Stimulated activated CD8-positive, alpha-beta memory T cell treated with anti-CD3 and anti-CD28 coated beads, Interleukin-4, amount 100 ng/mL, for 1 hour (primary cell): Measurements from ENCODE around the gene CKMT1B.
"Not testable (repeated sequence)": the region's sequence is repeated elsewhere in the genome, so short reads cannot be mapped to it uniquely, and the experiment has no call there.

ENCODE experiments used
- DNase-seq, 2 donors: peaks; one replicate each; pipeline ENCODE4 v3.0.0-alpha.2; 2020; ENCODE audit warnings: low read depth in 2 of 2, low spot score in 1 of 2

CKMT1B gene

DNA sequence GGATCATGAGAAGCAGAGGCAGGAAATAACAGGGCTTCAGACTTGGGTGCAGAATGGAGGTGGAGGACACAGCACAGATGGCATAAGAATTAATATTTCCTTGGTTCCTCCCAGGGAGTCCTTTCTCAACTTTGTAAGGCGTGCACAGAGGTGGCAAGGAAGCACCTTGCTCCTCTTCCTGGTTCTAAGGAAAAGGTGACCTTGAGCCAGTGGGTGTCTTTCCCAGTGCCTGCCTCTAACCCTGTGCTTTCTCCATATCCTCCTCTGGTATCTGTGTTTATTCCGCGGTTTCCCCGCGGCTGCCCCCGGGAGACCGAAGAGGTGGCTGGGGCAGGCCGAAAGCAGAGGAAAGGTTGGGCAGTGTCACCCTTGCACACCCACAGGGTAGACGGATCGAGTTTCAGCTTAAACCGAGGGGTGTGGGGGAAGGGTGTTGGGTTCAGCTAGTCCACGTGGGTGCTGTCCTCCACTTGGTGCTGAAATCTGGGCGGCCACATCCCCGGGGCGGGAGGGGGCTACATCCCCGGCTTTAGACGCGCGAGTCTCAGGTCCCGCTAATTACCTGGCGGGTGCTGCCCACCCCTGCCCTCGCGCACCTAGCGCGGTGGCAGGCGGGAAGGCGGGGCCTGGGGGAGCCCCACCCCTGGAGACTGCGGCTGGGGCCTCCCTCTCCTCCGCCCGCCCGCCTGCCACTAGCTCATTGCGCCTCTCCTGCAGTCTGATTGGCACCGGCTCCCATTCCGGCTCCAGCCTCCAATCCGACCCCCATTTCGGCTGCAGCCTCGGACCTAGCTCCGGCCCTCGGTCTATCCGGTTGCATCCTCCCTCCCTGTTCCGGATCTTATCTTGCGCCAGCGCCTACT lies at the start of gene CKMT1B:
Gene CKMT1B (plus strand): TSS at position 700 of the 863 bp plus-strand sequence. CDS start 192 bp downstream, outside the sequence.
- DNase-seq, result not testable (repeated sequence)

DNA sequence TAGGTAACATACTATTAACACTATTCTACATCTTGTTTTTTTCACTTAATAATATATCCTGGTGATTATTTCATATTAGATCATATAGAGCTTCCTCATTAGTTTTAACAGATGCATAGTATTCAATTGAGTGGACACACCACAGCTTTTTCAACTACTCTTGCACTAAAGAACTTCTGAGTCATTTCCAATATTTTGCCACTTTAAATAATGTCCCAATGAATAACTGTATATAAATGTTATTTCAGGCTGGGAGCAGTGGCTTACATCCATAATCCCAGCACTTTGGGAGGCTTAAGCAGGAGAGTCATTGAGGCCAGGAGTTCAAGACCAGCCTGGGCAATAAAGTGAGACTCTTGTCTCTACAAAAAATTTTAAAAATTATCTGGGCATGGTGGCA lies 49.6 kb upstream of the CKMT1B start:
- DNase-seq, result no peak

GRCh38 chr15:43545426-43545825 lies 48.4 kb upstream of the CKMT1B start:
- no peak for DNase-seq

GRCh38 chr15:43547539-43547938 lies 46.3 kb upstream of the CKMT1B start:
- no peak for DNase-seq

GRCh38 chr15:43550527-43551363 lies 43.1 kb upstream of the CKMT1B start:
- no peak for DNase-seq

DNA sequence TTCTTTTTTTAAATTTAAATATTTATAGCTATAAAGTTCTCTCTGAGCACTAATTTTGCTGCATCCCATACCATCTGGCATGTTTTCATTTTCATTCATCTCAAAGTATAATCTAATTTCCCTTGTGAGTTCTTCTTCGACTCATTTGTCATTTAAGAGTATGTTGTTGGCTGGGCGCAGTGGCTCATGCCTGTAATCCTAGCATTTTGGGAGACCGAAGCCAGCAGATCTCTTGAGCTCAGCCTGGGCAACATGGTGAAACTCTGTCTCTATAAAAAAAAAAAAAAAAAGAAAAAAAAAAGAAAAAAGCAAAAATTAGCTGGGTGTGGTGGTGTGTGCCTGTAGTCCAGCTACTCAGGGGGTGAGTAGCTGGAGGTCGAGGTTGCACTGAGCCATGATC lies 41.6 kb upstream of the CKMT1B start:
- no peak for DNase-seq

DNA sequence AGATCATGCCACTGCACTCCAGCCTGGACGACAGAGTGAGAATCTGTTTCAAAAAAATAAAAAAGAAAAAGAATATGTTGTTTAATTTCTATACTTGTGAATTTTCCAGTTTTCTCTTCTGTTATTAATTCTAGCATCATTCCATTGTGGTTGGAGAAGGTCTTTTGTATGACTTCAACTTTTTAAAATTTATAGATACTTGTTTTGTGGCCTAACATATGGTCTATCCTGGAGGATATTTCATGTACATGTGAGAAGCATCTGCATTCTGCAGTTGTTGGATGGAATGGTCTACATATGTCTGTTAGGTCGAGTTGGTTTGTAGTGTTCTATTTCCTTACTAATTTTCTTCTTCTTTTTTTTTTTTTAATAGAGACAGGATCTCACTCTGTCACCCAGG lies 40.8 kb upstream of the CKMT1B start:
- no peak for DNase-seq

DNA sequence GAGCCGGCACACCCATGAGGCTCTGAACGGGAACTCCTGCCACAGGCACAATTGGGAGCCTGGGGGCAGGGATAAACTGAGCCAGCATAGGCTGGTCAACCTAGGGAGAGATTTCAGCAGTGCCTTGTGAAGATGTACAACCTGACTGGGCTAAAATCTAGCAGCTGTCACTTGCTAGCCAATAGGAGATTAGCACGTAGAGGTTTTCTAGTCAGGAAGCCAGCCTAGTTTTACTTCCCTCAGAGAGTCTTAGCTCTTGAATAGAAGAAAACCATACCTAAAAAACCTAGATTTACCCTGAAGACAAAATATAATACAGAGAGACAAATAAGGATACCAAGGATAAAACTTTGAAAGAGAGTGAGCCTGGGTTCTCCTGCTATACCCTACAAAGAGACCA lies 31.1 kb upstream of the CKMT1B start:
- not testable (repeated sequence) for DNase-seq

GRCh38 chr15:43563793-43564192 lies 30.0 kb upstream of the CKMT1B start:
- not testable (repeated sequence) for DNase-seq

DNA sequence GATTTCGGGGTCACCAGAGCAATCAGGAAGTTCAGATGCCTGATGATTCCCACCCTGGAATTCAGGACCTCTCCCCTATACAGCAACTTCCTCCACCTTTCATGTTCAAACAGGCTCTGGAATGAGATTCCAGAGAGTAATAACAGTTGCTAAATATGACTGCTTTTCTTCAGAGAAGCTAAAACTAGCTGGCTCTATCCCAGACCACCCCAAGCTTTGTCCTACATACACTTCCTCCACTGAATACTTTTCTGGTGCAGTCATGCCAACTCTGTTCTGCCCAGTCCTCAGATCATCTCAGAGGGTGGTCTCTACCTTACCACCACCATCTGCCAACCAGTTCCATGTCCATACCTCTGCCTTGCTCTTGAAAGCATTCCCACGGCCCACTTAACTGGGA lies 27.2 kb upstream of the CKMT1B start:
- DNase-seq, result not testable (repeated sequence)

- not testable (repeated sequence) for DNase-seq
These were observed 19.2 kb upstream of the CKMT1B start for GRCh38 chr15:43574607-43575006.

DNA sequence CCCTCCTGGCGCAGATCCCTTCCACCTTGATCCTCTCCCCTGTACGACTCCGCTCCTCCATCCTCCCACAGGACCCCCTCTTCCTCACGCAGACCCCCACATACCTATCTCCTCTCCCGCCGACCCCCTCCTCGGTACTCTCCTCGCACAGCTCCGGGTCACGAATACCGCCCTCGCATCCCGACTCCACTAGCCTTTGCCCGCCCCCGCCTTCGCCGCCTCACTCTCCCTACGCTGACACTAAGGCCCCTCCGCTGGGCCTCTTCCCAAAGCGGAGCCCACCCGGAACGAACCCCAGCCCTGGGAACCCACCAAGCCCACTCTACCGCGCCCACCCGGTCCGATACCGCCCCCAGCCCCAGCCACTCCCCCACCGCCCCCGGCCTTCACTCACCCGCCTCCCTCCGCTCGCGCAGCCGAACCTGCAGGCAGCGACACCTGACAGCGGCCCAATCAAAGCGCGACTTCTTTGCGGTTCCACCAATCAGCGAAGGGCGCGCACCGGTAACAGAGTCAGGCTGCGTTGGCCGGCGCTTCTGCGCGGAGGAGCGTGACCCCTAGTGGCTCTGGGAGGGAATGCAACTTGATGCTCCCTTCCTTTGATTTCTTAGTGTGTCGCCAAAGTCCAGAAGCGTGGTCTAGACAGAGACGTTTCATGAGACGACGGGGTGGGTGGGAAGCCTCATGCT lies 3.9 kb upstream of the CKMT1B start, which contains the start of gene PPIP5K1:
Gene PPIP5K1 (minus strand): TSS at position 431 of the 689 bp plus-strand sequence. CDS start 5,704 bp downstream, outside the sequence.
- not testable (repeated sequence) for DNase-seq

DNA sequence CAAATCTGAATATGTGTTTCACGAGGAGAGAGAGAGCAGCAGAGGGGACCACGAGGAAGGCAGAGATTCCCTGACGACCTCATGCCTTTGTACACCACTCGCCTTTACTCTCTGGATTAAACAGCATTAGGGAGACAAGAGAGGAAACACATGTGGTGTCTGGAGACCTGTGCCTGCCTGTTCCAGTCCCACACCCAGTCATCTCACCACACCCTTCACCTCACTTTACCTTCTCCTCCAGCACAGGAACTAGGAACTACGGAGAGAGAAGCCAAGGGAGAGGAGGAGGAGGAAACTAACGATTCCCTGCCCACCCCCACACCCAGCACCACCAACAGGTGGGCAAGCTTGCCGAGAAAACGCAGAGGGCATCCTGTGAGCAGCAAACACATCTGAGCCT lies 986 bp upstream of the CKMT1B start:
- DNase-seq, result not testable (repeated sequence)

- not testable (repeated sequence) for DNase-seq
These were observed 5.3 kb downstream of the CKMT1B start for GRCh38 chr15:43599131-43599530.

DNA sequence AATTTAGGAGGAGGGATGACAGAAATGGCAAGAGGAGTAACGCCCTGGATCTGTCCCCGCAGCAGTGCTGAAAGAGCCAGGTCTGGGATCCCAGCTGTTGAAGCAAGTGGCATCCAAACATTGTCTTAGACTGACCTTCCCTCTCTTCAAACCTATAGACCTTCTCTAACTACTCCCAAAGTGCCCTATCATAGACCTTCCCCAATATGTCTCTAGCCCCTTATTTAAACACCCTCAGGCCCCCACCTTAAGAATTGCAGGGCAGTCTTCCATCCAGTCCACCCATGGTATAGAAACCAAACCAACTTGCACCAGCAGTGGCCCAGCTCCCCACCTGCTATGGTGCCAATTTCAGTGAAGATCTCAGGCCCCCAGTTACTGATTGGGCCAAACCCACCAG lies 6.4 kb downstream of the CKMT1B start:
- not testable (repeated sequence) for DNase-seq

DNA sequence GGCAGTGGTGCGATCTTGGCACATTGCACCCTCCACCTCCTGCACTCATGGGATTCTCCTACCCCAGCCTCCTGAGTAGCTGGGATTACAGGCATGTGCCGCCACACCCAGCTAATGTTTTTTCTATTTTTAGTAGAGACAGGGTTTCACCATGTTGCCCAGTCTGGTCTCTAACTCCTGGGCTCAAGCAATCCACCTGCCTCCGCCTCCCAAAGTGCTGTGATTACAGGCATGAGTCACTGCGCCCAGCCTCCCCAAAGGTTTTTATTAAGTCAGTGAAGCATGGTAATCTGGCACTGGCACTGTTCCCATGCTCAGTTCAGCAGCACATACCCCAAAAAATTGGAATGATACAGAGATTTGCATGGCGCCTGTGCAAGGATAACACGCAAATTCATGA lies 8.4 kb downstream of the CKMT1B start:
- DNase-seq, result not testable (repeated sequence)

DNA sequence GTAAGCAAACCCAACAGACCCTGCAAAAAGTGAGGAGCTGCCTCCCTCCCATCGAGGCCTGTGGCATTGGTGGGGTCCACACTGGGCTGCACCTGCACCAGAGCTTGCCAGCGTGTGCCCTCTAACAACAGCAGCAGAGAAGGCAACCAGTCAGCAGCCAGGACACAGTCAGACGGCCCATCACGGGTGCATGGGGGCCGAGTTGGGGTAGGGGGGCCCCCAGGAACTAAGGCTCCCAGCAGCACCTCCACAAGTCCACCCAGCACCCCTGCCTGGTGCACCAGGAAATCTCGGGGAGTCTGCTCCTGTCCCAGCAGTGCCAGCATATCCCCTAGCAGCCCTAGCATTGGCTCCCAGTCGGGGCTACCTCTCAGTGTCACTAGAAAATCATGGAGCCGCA lies 23.9 kb downstream of the CKMT1B start:
- DNase-seq, result not testable (repeated sequence)

GRCh38 chr15:43618700-43619099 lies 24.9 kb downstream of the CKMT1B start, which contains the start of gene STRC:
STRC (minus strand) TSS chr15:43618800; CDS start chr15:43618722, 78 bp downstream.
- DNase-seq, result not testable (repeated sequence)

GRCh38 chr15:43622068-43622799 lies 28.4 kb downstream of the CKMT1B start:
- DNase-seq, result not testable (repeated sequence)

DNA sequence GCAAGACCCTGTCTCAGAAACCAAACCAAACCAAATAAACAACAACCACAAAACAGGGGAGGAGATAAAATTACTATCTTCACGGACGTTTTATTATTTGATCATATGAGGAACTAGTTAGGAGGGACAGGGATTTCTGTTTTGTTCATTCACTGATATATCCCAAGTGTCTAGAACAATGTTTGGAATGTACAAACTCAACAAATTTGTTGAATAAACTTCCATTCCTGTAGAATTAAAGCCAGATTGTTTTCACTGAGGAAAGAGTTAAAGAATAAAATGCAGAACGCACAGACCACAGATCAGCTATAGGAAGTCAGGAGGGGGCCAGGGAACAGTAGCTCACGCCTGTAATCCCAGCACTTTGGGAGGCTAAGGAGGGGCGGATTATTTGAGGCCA lies 31.3 kb downstream of the CKMT1B start:
- no peak for DNase-seq
